AG09319 (cell line): Measurements from ENCODE around the gene TLR8.

Experiments used
- DNase-seq: peaks from one replicate; pipeline ENCODE4 v3.0.0-alpha.2; 2010; ENCODE audit warnings: low read depth; ENCODE audit errors: extremely low read depth
- TF ChIP-seq, protein P1 (sequence below): IDR thresholded peaks from 2 replicates; pipeline ENCODE4 v1.5.1; 2011; ENCODE audit warnings: low read depth, mild to moderate bottlenecking, inconsistent platforms, low read length, moderate library complexity

TLR8 gene

DNA sequence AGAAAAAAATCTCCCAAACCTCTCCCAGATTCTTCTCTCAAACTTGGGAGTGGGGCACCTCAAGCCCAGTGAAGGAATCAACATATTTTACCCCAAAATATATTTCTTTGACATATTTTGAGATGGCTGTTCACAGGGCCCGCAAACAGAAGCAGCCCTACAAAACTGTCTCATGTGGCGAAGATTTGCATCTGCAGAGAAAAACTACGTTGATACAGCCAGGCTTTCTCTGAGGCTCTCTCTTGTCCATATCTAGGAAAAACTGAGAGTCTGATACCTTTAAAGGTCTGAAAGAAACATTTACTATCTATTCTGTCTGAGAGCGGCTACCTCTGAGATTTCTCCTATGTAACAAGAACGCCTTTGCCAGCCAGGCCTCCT, 45.2 kb downstream of the TLR8 start:
- no peak for DNase-seq
- TF ChIP-seq, protein P1, sequence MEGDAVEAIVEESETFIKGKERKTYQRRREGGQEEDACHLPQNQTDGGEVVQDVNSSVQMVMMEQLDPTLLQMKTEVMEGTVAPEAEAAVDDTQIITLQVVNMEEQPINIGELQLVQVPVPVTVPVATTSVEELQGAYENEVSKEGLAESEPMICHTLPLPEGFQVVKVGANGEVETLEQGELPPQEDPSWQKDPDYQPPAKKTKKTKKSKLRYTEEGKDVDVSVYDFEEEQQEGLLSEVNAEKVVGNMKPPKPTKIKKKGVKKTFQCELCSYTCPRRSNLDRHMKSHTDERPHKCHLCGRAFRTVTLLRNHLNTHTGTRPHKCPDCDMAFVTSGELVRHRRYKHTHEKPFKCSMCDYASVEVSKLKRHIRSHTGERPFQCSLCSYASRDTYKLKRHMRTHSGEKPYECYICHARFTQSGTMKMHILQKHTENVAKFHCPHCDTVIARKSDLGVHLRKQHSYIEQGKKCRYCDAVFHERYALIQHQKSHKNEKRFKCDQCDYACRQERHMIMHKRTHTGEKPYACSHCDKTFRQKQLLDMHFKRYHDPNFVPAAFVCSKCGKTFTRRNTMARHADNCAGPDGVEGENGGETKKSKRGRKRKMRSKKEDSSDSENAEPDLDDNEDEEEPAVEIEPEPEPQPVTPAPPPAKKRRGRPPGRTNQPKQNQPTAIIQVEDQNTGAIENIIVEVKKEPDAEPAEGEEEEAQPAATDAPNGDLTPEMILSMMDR = no peak

GRCh38 chrX:12953420-12953819, 47.0 kb downstream of the TLR8 start:
- DNase-seq = no peak
- TF ChIP-seq, protein P1 = no peak

DNA sequence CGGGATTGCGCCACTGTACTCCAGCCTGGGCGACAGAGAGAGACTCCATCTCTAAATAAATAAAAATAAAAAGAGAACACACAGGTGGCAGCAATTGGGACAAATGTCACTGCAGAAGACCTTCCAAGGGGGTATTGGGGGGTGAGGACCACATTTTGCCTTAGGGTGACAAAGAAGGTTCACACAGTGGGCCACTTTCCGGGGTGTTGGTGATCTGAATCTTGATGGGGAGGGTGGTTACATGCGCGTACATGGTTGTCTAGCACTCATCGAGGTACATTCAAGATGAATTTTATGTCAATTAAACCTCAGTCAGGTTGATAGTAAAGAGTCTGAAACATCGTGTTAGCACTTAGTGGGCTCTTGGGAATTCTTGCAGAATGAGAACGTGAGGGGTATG, 48.0 kb downstream of the TLR8 start:
- TF ChIP-seq, protein P1 = no peak
- no peak for DNase-seq

- TF ChIP-seq, protein P1 = no peak
- DNase-seq = no peak
Observed at GRCh38 chrX:12954981-12955380, 48.6 kb downstream of the TLR8 start.

DNA sequence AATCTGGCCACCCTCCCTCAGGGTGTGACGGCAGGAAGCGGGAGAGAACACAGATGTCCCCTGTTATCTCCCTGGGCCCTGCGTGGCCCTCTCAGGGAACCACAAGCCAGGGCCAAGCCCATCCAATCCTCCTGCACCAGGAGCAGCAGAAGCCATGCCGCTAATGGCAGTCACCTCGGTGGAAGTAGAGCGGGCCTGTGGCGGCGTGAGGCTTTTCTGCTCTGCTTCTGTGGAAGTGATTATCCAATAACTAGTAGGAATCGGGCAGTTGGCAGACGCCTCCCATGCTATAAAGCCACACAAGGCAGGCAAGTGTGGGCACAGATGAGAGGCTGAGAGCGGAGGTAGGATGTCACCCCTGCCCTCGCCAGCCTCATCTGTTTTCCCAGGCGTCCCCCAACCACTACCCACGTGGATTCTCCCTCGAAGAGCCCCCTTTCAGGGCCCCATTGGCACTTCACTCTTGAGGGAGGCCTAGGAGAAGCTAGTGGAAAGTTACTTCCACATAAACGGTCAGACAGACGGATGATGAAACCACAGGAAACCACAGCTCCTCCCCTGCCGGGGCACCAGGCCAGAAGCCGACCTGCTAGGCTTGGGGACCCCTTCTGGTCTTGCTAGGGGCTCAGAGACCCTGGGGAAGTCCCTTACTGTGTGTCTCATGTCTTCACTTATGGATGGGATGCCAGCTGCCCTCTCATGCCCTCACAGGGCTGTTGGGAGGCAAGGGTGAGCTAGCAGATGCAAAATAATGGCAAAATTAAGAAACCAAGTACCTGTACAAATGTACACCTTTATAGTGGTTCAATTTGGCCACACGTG, 49.7 kb downstream of the TLR8 start:
- TF ChIP-seq, protein P1 = no peak
- no peak for DNase-seq

DNA sequence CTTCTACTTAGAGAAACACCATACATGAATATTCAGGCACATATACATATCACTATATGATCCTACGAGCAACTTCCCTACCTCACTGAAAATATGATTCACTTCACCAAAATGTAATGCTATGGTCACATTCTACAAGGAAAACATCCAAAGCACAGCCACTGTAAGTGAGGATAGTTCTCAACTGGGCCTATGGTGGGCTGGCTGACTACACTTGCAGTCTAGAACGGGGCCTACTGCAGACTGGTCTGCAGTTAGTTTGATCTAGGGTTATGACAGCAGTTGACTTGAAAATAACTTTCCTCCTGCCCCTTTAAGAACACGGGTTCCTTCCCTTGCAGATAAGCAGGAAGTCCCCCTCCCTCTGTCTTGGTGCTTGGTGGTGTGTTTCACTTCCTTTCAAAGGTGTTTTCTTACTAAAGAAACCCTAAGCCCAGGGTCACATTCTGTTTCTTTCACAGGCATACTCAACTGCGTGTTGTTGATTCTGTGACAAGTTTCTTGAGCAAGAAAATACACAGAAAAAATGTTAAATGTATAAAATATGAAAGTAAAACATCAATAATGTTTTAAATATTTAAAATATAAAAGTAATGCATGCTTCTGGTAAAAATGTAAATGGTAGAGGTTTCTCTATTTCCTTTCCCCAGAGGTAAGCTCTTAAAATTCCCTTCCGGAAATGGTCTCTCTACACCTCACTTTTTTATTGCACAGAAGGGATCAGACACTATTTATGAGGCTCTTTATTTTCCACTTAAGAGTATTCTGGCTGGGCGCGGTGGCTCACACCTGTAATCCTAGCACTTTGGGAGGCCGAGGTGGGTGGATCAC, 50.5 kb downstream of the TLR8 start:
- DNase-seq = no peak
- TF ChIP-seq, protein P1 = no peak

GRCh38 chrX:12958059-12958458, 51.6 kb downstream of the TLR8 start:
- TF ChIP-seq, protein P1 = no peak
- DNase-seq = no peak
